Measurements from ENCODE around the gene LRP1.

LRP1 gene

GRCh38 chr12:57215065-57215464, 86.8 kb downstream of the LRP1 start:
- no peak for DNase-seq

DNA sequence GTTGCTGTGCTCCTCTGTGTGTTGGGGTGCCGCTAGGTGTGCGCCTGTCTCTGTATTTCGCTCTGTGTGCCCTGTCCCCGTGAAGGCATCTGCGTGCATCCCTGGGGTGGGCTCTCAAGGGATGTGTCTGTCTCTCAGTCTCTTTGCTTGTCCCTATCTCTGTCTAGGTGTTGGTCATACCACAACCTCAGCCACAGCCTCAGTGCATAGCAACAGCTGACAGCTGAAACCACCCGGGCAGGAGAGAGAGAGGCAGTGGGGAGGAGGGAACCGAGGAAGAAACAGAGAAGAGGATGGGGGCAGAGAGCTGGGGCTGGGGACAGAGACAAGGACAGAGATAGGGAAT, 87.4 kb downstream of the LRP1 start:
- DNase-seq, result peak in 2 of 3 experiments; percentile 48 to 49

DNA sequence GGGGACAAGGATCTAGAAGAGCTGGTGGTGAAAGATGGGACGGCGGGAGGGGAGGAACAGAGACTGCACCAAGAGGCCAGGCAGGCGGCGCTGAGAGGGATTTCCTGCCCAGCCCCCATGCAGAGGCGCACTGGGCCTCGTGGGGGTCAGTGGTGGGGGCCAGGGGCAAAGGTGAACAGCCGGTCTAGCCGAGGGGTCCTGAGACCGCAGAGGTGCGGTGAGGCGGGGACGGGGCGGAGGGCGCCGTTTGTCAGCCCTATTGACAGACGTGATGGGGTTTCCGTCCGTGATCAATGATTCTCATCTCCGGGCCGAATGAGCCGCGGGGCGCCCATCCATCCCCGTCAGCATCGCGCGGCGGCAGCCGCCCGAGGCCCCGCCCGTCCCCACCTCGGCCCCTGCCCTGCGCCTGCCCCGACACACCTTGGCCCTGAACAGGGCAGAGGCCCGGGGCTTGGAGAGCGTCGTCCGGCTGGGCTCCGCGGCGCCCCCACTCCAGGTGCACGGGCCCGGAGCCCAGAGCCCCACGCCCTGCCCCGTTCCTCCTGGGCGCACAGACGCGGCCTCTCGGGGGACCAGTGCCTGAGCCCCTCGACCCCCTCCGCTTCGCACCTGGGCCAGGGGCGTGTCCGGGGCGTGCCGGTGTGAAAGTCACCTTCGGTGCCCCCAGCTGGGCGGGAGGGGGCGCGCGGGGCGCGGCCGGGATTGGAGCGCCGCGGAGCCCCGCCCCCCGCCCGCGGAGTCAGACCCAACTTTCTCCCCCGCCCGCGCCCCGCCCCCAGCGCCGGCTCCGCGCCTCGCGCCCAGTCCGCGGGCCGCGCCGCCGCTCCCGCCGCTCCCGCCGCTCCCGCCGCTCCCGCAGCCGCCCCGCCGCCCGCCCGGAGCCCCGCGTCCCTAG, 88.0 kb downstream of the LRP1 start, which contains the start of gene NXPH4:
NXPH4 (plus strand) TSS at position 781 of the 898 bp plus-strand sequence. CDS start 176 bp downstream, outside the sequence.
- DNase-seq, result peak; percentile 22 to 73 (median 58)

DNA sequence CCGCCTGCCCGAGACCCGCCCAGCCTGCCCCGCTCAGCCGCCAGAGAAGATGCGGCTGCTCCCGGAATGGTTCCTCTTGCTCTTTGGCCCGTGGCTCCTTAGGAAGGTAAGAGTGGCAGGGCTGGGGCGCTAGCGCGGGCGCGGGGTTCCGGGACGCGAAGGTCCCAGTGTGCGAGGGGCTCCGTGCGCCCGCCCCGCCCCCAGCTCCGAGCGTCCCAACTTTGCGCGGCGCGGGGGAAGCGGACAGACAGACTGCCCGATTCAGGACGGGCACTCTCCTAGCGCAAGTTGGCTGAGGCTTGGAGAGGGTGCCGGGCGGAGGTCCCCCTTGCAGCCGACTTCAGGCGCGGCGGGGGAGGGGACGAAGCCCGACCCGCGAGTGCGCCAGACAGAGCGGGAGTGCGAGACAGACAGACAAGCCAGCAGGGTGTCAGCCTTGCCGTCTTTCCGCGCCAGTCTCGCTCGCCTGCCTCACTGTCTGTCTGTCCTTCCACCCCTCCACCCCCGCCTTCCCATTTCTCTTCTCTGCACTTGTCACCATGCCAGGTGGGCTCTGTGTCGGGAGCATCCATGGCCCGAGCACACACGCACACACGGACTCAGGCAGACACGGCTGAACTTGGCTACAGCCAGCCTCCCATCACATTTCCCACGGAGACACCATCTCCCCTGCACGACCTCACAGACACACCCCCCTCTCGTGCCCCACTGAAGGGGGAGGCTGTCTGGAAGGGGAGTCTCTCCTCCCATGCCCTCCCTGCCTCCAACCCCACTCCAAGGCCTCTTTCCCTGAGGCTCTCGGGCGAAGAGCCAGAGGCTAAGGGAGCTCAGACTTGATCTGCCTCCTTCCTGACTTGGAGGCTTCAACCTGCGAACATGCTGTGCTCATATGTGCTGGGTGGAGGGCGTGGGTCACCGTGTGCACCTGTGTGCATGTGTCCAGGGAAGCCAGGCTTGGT, 88.9 kb downstream of the LRP1 start:
- DNase-seq, result peak in 2 of 3 experiments; percentile 64 to 65

DNA sequence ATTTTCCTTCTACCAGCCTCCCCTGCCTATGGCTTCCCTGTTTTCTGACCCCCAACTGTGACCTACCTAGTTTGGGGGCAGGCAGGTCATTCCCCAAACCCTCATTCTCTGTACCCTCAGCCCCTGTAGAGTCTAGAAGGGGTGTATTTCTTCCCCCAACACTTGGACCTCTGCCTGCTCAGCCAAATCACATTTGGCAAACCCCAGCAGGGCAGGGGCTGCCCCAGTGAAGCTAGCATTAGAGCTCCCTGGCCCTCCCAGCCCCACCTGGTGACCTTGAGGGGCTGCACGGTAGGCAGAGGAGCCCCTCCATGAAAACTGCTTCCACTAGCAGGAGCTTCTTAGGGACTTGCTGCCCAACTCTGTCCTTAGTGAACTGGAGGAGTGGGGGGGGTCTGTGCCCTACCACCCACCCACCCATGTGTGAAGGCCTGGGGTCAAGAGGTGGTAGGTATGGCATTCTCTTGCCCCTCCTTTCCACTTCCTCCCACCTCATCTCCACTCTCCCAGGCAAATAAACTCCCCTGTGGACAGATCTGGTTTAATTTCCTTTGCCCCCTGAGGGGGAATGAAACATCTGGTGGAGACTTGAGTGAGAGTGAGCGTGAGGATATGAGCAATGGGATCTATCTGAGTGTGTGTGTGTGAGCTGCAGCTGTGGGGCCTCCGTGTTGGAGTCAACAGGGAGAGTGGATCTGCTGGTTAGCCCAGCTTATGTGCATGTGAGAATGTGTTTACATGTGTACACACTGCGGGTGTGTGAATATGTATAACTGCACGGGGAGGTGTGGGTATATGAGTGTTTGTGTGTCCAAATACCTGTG, 90.0 kb downstream of the LRP1 start:
- no peak for DNase-seq

DNA sequence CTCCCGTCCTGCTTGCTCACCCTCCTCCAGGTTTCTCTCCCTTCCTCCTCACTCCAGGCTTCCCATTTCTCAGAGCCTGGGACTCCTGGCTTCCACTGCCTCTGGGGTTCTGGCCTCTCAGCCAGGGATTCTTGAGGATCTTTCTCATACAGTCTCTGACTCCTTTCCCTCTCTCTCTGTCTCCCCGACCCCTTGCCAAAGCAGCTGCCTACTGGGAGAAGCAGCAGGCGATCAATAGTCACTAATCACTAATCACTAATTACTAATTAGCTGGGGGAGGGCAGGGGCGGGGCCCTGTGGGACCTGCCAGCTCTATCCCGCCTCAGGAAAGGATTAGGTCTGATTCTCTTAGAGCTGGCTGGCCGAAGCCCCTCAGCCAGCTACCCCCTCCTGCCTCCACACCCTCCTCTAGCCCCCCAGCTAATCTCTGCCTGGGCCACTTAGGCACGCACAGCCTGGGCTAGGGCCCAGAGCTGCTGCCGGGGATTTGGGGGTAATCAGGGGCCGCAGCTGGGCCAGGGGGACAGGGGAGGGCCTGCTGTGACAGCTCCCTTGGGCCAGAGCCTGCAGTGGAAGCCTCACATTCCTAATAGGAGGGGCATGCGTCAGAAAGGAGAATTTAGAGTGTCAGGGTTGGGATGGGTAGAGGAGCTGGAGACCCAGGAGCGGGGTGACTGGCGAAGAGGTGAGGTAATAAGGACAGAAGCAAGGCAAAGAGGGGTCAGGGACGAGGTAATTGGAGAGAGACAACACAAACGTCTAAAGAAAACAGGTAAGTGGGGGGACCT, 91.1 kb downstream of the LRP1 start:
- DNase-seq, result no peak

- DNase-seq, result peak in 2 of 3 experiments; percentile 30 to 58
Measured at GRCh38 chr12:57219993-57220754, 91.9 kb downstream of the LRP1 start.

GRCh38 chr12:57220770-57221168, 92.5 kb downstream of the LRP1 start:
- DNase-seq, result no peak

GRCh38 chr12:57221169-57221917, 93.1 kb downstream of the LRP1 start:
- DNase-seq, result peak in 1 of 3 experiments; percentile 22

- peak in 2 of 3 experiments; percentile 22 to 50 for DNase-seq
Measured at GRCh38 chr12:57222286-57223190, 94.3 kb downstream of the LRP1 start.

GRCh38 chr12:57223191-57224165, 95.2 kb downstream of the LRP1 start:
- DNase-seq, result no peak

- no peak for DNase-seq
Measured at GRCh38 chr12:57224278-57224972, 96.1 kb downstream of the LRP1 start.

DNA sequence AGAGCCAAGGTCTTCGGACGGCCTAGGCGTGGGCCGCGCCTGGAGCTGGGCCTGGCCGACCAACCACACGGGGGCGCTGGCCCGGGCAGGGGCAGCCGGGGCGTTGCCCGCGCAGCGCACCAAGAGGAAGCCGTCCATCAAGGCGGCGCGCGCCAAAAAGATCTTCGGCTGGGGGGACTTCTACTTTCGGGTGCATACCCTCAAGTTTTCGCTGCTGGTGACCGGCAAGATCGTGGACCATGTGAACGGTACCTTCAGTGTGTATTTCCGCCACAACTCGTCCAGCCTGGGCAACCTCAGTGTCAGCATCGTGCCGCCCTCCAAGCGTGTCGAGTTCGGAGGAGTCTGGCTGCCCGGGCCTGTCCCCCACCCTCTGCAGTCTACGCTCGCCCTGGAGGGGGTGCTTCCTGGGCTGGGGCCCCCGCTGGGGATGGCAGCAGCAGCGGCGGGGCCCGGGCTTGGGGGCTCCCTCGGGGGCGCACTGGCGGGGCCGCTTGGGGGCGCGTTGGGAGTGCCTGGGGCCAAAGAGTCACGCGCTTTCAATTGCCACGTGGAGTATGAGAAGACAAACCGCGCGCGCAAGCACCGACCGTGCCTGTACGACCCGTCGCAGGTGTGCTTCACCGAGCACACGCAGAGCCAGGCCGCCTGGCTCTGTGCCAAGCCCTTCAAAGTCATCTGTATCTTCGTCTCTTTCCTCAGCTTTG, 96.8 kb downstream of the LRP1 start:
- peak; percentile 45 to 82 (median 71) for DNase-seq

- DNase-seq, result no peak
Measured at GRCh38 chr12:57225680-57226210, 97.5 kb downstream of the LRP1 start.

GRCh38 chr12:57226588-57227314, 98.5 kb downstream of the LRP1 start:
- peak in 2 of 3 experiments; percentile 67 to 72 for DNase-seq

Data from NCI-H1417 (cell line).